HUES48 (cell line): ENCODE data around the gene CC2D2B.
A peak's percentile ranks its signal among the peaks of the same experiment; 100 is the strongest.

Source experiments
- H3K27ac ChIP-seq: one replicate; pipeline ENCODE4 v1.7.0; 2013; ENCODE audit warnings: low read depth, low read length, inconsistent platforms
- H3K27me3 ChIP-seq: 2 replicates; pipeline ENCODE4 v1.6.1; 2013; ENCODE audit warnings: mild to moderate bottlenecking, low read length; ENCODE audit not compliant: control insufficient read depth, insufficient read depth
- H3K36me3 ChIP-seq: 2 replicates; pipeline ENCODE4 v1.6.1; 2013; ENCODE audit warnings: low read length; ENCODE audit not compliant: control insufficient read depth, insufficient read depth
- H3K4me1 ChIP-seq: 2 replicates; pipeline ENCODE4 v1.6.1; 2013; ENCODE audit warnings: mild to moderate bottlenecking, low read length; ENCODE audit not compliant: control insufficient read depth, insufficient read depth
- H3K4me3 ChIP-seq: 2 replicates; pipeline ENCODE4 v1.5.1; 2013; ENCODE audit warnings: mild to moderate bottlenecking, low read depth, low read length
- H3K9ac ChIP-seq: 2 replicates; pipeline ENCODE4 v1.6.1; 2013; ENCODE audit warnings: mild to moderate bottlenecking, low read depth, low read length, moderate library complexity
- H3K9me3 ChIP-seq: 2 replicates; pipeline ENCODE4 v1.6.1; 2013; ENCODE audit warnings: low read length; ENCODE audit not compliant: control insufficient read depth, insufficient read depth

The CC2D2B gene

DNA sequence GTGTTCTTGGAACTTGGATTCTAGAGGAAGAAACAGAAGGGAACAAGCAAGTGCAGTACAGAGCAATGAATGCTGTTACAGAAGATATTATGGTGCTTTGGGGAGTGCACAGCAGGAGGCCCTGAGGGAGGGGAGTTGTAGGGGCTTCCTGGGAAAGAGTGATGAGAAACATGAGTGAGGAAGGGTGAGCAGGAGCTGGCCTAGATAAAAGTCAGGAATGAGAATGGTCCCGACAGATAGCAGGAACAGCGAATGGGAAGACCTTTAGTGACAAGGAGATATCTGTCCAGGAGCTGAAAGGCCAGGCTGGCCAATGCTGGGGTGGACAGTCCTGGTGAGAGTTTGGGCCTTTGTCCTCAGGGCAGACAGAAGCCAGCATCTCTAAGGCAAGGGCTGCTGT is 115.0 kb downstream of the CC2D2B start:
- Histone ChIP-seq H3K27me3 (no peaks in the 10 kb centered on the region), H3K9ac (no peak overlapping the region), H3K4me3 (no peak overlapping the region), H3K4me1 (no peaks in the 10 kb centered on the region), H3K36me3 (no peaks in the 10 kb centered on the region), H3K9me3 (no peaks in the 10 kb centered on the region), H3K27ac (no peak overlapping the region)

DNA sequence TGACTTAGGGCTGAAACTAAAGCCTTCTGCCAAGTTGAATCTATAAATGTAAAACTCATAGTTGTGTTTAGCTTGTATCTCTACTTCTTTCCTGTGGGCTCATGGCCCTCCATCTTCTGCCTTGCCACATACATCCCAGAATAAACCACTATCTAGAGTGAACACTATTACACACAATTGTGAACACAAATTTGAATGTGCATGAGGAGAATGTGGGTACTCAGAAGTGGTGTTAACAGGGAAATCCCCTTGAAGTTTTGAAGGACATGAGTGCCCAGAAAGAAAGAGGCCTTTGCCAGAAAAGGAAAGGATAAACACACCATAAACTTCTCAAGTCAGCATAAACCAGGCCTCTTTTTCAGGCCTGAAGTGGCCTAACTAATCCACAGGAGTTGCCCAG is 115.4 kb downstream of the CC2D2B start:
- Histone ChIP-seq H3K27ac (no peak overlapping the region), H3K4me1 (no peaks in the 10 kb centered on the region), H3K9ac (no peak overlapping the region), H3K4me3 (no peak overlapping the region), H3K9me3 (no peaks in the 10 kb centered on the region), H3K27me3 (no peaks in the 10 kb centered on the region), H3K36me3 (no peaks in the 10 kb centered on the region)

DNA sequence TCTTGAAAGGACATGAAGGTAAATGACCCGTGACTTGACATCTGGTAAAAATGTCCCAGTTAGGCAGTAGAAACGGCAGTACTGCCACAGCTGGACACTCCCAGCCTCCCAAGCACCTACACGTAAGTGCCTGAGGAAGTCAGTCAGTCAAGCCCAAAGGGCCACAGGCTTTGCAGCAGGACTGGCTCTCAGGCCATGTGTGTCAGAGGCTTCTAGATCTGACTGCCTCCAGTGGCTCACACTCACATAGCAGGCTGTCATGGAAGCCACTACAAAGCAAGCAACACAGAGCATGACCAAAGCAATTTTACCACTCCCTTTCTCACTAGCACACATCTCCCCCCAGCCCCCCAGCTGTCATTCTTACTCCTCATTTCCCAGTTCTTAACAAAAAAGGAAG is 117.8 kb downstream of the CC2D2B start:
- no peak overlapping the region for H3K4me3 ChIP-seq
- no peaks in the 10 kb centered on the region for H3K36me3 ChIP-seq
- no peaks in the 10 kb centered on the region for H3K27me3 ChIP-seq
- no peaks in the 10 kb centered on the region for H3K9me3 ChIP-seq
- no peak overlapping the region for H3K27ac ChIP-seq
- no peak overlapping the region for H3K9ac ChIP-seq
- H3K4me1 ChIP-seq = no peaks in the 10 kb centered on the region

DNA sequence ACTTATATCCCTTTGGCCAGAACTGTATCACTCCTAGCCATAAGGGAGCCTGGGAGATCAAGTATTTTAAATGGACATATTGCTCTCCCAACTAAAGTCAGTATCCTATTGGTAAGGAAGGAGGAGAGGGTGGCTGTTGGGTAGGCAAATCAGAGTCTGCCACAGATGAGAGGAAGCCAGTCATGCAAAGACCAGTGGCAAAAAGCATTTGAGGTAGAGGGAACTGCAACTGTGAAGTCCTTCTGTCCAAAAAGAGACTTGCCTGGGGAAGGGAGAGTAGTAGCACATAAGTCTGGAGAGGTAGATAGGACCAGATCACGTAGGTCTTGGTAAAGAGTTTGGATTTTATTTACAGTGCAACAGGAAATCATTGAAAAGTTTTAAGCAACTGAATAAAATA is 126.8 kb downstream of the CC2D2B start:
- Histone ChIP-seq H3K36me3 (no peaks in the 10 kb centered on the region), H3K27ac (no peak overlapping the region), H3K4me3 (no peak overlapping the region), H3K27me3 (0 out of 2 replicates have a peak, but pooled peaks cover 6% of the 10 kb centered on the region), H3K9me3 (no peaks in the 10 kb centered on the region), H3K9ac (no peak overlapping the region), H3K4me1 (no peaks in the 10 kb centered on the region)

DNA sequence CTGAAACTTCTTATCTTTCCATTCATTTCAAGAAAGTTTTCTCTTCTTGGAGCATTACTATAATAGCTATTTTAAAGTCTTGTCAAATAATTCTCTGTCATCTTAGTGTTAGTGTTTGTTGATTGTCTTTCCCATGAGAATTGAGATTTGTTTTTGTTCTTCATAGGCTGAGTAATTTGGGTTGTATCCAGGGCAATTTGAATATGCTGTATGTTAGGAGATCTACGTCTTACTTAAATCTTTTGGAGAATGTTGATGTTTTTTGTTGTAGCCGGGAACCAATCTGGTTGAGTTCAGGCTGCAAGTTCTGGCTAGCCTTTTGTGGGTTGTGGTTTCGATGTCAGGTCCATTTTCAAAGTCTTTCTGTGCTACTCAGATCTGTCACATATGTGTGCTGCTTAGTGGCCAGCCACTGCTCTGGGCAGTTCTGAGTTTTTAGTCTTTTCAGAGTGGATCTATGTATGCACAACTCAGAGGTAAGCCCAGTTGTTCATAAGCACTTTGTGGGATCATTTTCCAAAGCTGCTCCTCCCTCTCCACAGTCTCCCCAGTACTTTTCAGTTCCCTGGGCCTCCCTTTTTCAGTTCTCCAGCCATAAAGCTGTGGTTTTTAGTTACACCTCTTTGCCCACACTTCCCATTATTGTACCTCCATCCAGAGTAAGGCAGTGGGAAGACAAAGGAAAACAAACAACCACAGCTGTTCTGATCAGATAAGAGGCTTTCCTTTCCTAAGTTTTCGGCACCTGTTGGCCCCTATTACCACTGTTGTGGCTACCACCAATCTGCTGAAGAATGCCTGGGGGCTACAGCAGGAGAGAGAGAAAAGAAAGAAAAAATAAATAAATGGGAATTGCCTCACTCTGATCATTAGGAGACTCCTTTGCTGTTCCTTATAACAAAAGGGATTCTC is 131.0 kb downstream of the CC2D2B start:
- H3K27ac ChIP-seq = no peak overlapping the region
- no peak overlapping the region for H3K9ac ChIP-seq
- no peaks in the 10 kb centered on the region for H3K36me3 ChIP-seq

DNA sequence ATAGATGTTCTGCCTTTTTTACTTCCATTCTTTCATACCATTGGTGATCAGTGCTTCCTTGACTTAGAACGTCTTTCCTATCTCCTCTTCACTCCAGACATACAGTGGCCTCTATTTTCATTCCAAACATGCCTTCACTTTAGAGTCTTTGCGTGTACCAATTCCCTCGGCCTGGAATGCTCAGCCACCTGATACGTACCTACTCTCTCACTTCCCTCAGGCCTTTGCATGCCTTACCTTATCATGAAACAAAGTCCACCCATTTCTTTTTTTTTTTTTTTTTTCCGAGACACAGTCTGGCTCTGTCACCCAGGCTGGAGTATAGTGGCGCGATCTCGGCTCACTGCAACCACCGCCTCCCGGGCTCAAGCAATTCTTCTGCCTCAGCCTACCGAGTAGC is 133.4 kb downstream of the CC2D2B start:
- Histone ChIP-seq H3K9me3 (no peaks in the 10 kb centered on the region), H3K9ac (no peak overlapping the region), H3K4me1 (peaks cover 11% of the 10 kb centered on the region; the same call in 1 of the 2 replicates), H3K36me3 (peaks cover 4% of the 10 kb centered on the region; the same call in 1 of the 2 replicates), H3K27ac (no peak overlapping the region), H3K27me3 (peaks cover 10% of the 10 kb centered on the region), H3K4me3 (no peak overlapping the region)

More for the DNA sequence above, 131.0 kb downstream of the CC2D2B start:
- Histone ChIP-seq H3K4me1 (no peaks in the 10 kb centered on the region; the same call in 1 of the 2 replicates), H3K9me3 (no peaks in the 10 kb centered on the region), H3K27me3 (peaks cover 10% of the 10 kb centered on the region), H3K4me3 (no peak overlapping the region)

DNA sequence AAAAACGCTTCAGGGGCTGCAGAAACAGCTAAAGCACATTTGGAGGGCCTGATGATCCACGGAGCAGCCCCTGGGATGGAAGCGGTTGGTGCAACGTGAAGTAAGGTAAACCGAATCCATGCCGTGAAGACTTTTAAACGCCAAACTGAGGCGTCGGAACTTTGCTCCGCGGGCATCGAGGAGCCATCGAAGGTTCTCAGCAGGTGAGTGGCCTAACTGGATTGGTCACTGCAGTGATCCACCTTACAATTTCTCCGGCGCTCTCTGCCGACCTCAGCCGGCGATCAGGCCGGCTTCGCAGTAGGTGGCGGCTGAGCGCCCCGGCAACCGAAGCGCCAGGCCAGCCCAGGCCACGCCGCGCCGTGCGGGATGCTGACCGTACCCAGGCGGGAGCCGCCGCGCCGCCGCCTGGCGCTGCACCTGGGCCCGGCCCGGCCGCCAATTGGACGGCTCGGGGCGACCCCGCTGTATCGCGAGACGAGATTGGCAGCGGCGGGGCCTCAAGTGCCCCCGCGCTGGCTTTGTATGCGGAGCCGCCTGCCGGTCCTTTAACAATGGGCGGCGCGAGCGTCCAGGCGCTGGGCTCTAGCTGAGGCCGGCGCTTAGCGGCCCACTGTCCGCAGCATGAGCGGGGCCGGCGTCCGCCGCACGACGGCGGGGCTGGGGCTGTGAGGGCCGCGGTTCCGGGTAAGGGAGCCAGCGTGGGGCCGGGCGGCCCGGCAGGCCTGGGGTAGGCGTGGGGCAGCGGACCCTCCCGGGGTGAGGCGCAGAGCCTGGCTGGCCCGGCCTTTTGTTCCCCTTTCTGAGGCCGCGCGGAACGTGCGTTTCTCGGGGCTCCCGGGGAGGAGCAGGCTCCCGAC is 135.5 kb downstream of the CC2D2B start, which contains the start of gene CCNJ:
TSS of gene CCNJ (plus strand) at position 551 of the 860 bp plus-strand sequence. CDS start 811 bp downstream, outside the sequence.
- Histone ChIP-seq H3K27ac (peak within 1 kb of the TSS; percentile 87), H3K27me3 (peaks cover 10% of the 10 kb centered on the region), H3K4me1 (peaks cover 15% of the 10 kb centered on the region; the same call in 1 of the 2 replicates), H3K9ac (peak within 1 kb of the TSS; percentile 95), H3K36me3 (peaks cover 21% of the 10 kb centered on the region), H3K4me3 (peak within 1 kb of the TSS; percentile 86), H3K9me3 (no peaks in the 10 kb centered on the region)

DNA sequence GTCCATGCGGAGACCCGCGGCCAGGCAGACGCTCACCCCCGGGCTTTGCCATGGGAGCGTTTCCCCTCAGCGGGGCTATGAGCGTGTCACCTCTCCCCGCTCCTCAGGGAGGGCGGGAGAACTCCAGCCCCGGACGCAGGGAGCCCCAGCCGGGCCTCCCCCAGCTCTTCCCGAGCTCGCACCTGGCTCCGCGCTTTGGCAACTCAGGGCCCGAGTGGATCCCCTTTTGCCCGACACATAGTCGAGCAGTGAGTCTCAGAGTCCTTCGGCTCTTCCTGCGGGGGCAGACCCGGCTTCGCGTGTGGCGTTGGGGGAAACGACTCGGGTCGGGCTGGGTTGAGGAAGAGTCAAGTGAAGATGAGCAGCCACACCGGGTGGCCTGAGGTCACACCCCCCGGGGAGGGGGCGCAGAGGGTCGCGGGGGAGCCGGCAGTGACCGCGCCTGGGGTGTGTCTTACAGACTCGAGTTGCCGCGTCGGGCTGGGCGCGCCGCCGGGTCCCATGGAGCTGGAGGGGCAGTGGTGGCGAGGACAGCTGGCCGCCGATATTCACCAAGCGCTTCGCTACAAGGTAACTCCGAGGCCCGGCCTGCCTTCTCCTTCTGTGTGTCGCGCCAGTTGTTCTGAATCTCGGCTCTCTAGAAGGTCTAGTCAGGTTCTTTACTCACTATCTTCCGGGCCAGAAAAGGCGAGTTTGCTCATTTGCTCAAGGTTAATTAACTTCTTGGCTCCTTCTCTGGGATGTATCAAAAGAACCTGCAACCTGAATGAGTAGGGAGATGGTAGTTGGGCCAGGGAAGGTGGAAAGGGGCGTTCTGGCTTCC is 136.3 kb downstream of the CC2D2B start:
- Histone ChIP-seq H3K4me3 (peak overlapping the region; percentile 86), H3K4me1 (peaks cover 15% of the 10 kb centered on the region; the same call in 1 of the 2 replicates), H3K9ac (peak overlapping the region; percentile 95), H3K9me3 (no peaks in the 10 kb centered on the region), H3K27ac (peak overlapping the region; percentile 87), H3K36me3 (peaks cover 30% of the 10 kb centered on the region), H3K27me3 (peaks cover 10% of the 10 kb centered on the region)

DNA sequence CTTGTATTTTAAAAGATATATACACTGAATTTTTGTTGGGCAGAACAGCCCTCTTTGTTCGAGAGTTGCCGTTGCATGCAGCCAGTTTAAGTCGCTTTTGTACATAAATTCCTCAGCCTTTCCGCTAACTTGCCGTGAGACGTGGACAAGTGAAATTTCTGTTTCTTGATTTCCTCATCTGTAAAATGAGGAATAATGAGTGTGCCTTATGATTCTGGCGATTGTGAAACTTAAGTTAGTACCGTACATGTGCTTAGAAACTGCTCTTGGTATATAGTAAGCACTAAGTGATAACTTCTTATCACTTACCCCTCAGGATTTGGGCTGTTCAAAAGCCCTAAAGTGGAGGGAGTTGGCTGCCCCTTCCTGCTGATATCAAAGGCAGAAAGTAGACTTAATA is 137.0 kb downstream of the CC2D2B start:
- Histone ChIP-seq H3K36me3 (peaks cover 32% of the 10 kb centered on the region), H3K9ac (peak overlapping the region; percentile 95), H3K4me1 (peaks cover 15% of the 10 kb centered on the region; the same call in 1 of the 2 replicates), H3K9me3 (no peaks in the 10 kb centered on the region), H3K27me3 (peaks cover 10% of the 10 kb centered on the region), H3K4me3 (peak overlapping the region; percentile 86), H3K27ac (peak overlapping the region; percentile 87)

DNA sequence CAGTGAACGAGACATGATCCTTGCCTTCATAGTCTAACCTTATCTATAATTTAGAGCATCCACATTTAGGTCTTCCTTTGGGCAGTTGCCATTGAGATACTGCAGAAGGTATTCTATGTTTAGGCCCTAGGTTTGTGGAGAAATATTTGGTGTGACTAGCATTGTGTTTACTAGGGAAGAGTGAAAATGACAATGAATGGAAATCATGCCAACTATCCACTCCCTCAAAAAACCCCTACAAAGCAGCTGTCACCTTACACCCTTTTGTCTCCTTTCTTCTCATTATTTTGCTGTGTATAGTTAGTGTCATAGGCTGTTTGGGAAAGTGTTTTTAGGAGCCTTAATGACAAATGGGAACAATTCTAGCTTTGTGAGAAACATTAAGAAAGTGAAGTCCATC is 138.8 kb downstream of the CC2D2B start:
- Histone ChIP-seq H3K4me1 (peaks cover 15% of the 10 kb centered on the region; the same call in 1 of the 2 replicates), H3K27ac (no peak overlapping the region), H3K36me3 (peaks cover 48% of the 10 kb centered on the region), H3K4me3 (no peak overlapping the region), H3K27me3 (peaks cover 10% of the 10 kb centered on the region), H3K9ac (no peak overlapping the region), H3K9me3 (no peaks in the 10 kb centered on the region)
